Uterus (tissue), 2 donors: ENCODE data around the gene PPM1H.

Experiments
- POLR2A ChIP-seq, 2 donors: fragments of 450-650 bp; IDR thresholded peaks; one replicate each; pipeline ENCODE4 v1.6.1; 2016; ENCODE audit warnings: antibody characterized with exemption in 2 of 2, mild to moderate bottlenecking in 1 of 2, moderate library complexity in 1 of 2
- TF ChIP-seq, protein P1 (sequence below), 4 experiments: fragments of 200-600 bp in 2 of 4; fragments of 450-650 bp in 2 of 4; sonication (generic) in 2 of 4; IDR thresholded peaks; one replicate each; pipeline ENCODE4 v1.5.1; 2016 to 2019; ENCODE audit warnings: antibody characterized with exemption in 4 of 4, mild to moderate bottlenecking in 2 of 4, moderate library complexity in 1 of 4

GRCh38 chr12:62813031-62813829 is 121.7 kb downstream of the PPM1H start:
- TF ChIP-seq, protein P1, sequence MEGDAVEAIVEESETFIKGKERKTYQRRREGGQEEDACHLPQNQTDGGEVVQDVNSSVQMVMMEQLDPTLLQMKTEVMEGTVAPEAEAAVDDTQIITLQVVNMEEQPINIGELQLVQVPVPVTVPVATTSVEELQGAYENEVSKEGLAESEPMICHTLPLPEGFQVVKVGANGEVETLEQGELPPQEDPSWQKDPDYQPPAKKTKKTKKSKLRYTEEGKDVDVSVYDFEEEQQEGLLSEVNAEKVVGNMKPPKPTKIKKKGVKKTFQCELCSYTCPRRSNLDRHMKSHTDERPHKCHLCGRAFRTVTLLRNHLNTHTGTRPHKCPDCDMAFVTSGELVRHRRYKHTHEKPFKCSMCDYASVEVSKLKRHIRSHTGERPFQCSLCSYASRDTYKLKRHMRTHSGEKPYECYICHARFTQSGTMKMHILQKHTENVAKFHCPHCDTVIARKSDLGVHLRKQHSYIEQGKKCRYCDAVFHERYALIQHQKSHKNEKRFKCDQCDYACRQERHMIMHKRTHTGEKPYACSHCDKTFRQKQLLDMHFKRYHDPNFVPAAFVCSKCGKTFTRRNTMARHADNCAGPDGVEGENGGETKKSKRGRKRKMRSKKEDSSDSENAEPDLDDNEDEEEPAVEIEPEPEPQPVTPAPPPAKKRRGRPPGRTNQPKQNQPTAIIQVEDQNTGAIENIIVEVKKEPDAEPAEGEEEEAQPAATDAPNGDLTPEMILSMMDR (IDR thresholded peaks at IDR 0.05), result peak; percentile 45 to 64 (median 48)
- TF ChIP-seq POLR2A (IDR thresholded peaks at IDR 0.05), result no peak
